Kidney (tissue), 14 donors: ENCODE results near the gene RNF169. TPM values are rescaled to one million over a fixed set of nuclear protein-coding genes. Genes with fewer than 3 reads are reported as not detected.
A peak's percentile ranks its signal among the peaks of the same experiment; 100 is the strongest.
"Not testable (repeated sequence)": the region's sequence is repeated elsewhere in the genome, so short reads cannot be mapped to it uniquely, and the experiment has no call there.

ENCODE experiments used
- DNase-seq, 5 donors: peaks; one replicate each; pipeline ENCODE4 v3.0.0-alpha.2; 2013 to 2020
- FAIRE-seq: peaks from 2 replicates; lab custom pipeline; 2012; peaks lifted over from hg19 to GRCh38; lab: Jason Lieb, UNC
- H3K27ac ChIP-seq, 2 donors: one replicate each; pipeline ENCODE4 v1.7.0; 2013; ENCODE audit warnings: low read depth in 2 of 2, low read length in 2 of 2, inconsistent platforms in 1 of 2
- H3K27me3 ChIP-seq: one replicate; pipeline ENCODE4 v1.7.1; 2013; ENCODE audit warnings: low read length, inconsistent platforms; ENCODE audit not compliant: control insufficient read depth, insufficient read depth
- H3K36me3 ChIP-seq, 3 donors: one replicate each; pipeline versions ENCODE4 v1.7.0 to v1.7.1; 2013; ENCODE audit warnings: low read length in 3 of 3, control low read depth in 1 of 3, inconsistent platforms in 1 of 3; ENCODE audit not compliant: insufficient read depth in 3 of 3, control insufficient read depth in 2 of 3
- H3K4me1 ChIP-seq, 3 donors: one replicate each; pipeline versions ENCODE4 v1.7.0 to v1.7.1; 2013; ENCODE audit warnings: low read length in 3 of 3, inconsistent platforms in 1 of 3, low read depth in 1 of 3; ENCODE audit not compliant: control insufficient read depth in 2 of 3, insufficient read depth in 2 of 3
- H3K4me3 ChIP-seq, 3 donors: one replicate each; pipeline versions ENCODE4 v1.7.0 to v1.8.1; 2013; ENCODE audit warnings: low read length in 3 of 3, control low read depth in 1 of 3, inconsistent platforms in 1 of 3
- H3K9ac ChIP-seq, 3 donors: one replicate each; pipeline versions ENCODE4 v1.7.0 to v1.7.1; 2013; ENCODE audit warnings: low read length in 3 of 3, control low read depth in 1 of 3, inconsistent platforms in 1 of 3
- H3K9me3 ChIP-seq, 3 donors: one replicate each; pipeline versions ENCODE4 v1.7.0 to v1.7.1; 2013; ENCODE audit warnings: low read length in 3 of 3, control low read depth in 1 of 3, inconsistent platforms in 1 of 3; ENCODE audit not compliant: control insufficient read depth in 2 of 3, insufficient read depth in 1 of 3
- CTCF ChIP-seq: IDR thresholded peaks from 3 replicates; pipeline ENCODE4 v1.5.1; 2012; ENCODE audit warnings: mild to moderate bottlenecking, moderate library complexity, borderline replicate concordance; ENCODE audit not compliant: insufficient read depth; ENCODE audit errors: extremely low read depth
- intact Hi-C: fragments of 100-400 bp; cut with DNase I; formaldehyde crosslinking; loops from one replicate; pipeline ENCODE4 v1.11.1; 2022
- polyA plus RNA-seq: library from polyadenylated mRNA; stranded (reverse); fragments of 350-450 nt; fragmentation: Illumina TruSeq; extraction: RNeasy Lipid Tissue Mini Kit (QIAGEN cat#74804); gene quantifications from one replicate; pipeline ENCODE4 v1.2.3, GENCODE V29; 2014; ENCODE audit warnings: low read depth, low replicate concordance; ENCODE audit not compliant: insufficient read depth
- total RNA-seq: library from RNA; stranded (reverse); fragmentation: NEBNext Ultra II Directional; extraction: Animal tissue kit (Norgen Biotek cat#: 25700); gene quantifications from one replicate; pipeline ENCODE4 v1.2.1, GENCODE V29; 2021
- donor health status: control.
- donor health status: control.
- donor health status: control.
- donor health status: control.
- donor health status: control.
- donor health status: DM: yes; HTN: yes; CAD: no.
- donor health status: Normal renal cell carcinoma (clear cell type).

Gene RNF169
- total and polyA plus RNA-seq, 2 donors from 2014 or later = 3.1 to 19.6 TPM

- intact Hi-C loops = no loop called here
- Histone ChIP-seq H3K9ac (no peak overlapping the region), H3K36me3 (peaks cover 3 to 23% (median 6%) of the 10 kb centered on the region in 3 donors), H3K4me3 (no peak overlapping the region), H3K27ac (peak overlapping the region in 1 of 2 donors; percentile 57), H3K4me1 (peaks cover 0 to 4% (median 0%) of the 10 kb centered on the region in 3 donors), H3K27me3 (no peaks in the 10 kb centered on the region), H3K9me3 (peaks cover 0 to 18% (median 3%) of the 10 kb centered on the region in 3 donors)
- DNase-seq = peak in 3 of 5 donors; percentile 64 to 96 (median 93)
- no peak for TF ChIP-seq CTCF
- no peak for FAIRE-seq
Observed at GRCh38 chr11:74822170-74822569, 73.5 kb downstream of the RNF169 start.

- H3K9me3 ChIP-seq = peaks cover 0 to 19% (median 3%) of the 10 kb centered on the region in 3 donors
- DNase-seq = no peak
- peaks cover 0 to 4% (median 0%) of the 10 kb centered on the region in 3 donors for H3K4me1 ChIP-seq
- H3K36me3 ChIP-seq = peaks cover 3 to 23% (median 4%) of the 10 kb centered on the region in 3 donors
- H3K4me3 ChIP-seq = no peak overlapping the region
- no peak overlapping the region for H3K9ac ChIP-seq
- no peak overlapping the region for H3K27ac ChIP-seq
- TF ChIP-seq CTCF = no peak
- FAIRE-seq = no peak
- intact Hi-C loops = no loop called here
- H3K27me3 ChIP-seq = no peaks in the 10 kb centered on the region
Observed at GRCh38 chr11:74824285-74824982, 75.8 kb downstream of the RNF169 start.

- H3K4me3 ChIP-seq, H3K9ac ChIP-seq, H3K27me3 ChIP-seq, FAIRE-seq, DNase-seq, H3K4me1 ChIP-seq, H3K27ac ChIP-seq, intact Hi-C loops: not testable (repeated sequence)
- peaks cover 0 to 19% (median 3%) of the 10 kb centered on the region in 3 donors for H3K9me3 ChIP-seq
- H3K36me3 ChIP-seq = peaks cover 3 to 19% (median 4%) of the 10 kb centered on the region in 3 donors
Observed at GRCh38 chr11:74825596-74825995, 76.9 kb downstream of the RNF169 start.

- intact Hi-C loops = no loop called here
- peaks cover 0 to 19% (median 3%) of the 10 kb centered on the region in 3 donors for H3K9me3 ChIP-seq
- H3K36me3 ChIP-seq = peaks cover 3 to 19% (median 4%) of the 10 kb centered on the region in 3 donors
- no peak overlapping the region for H3K27ac ChIP-seq
- no peaks in the 10 kb centered on the region for H3K27me3 ChIP-seq
- peak in 1 of 5 donors; percentile 9 for DNase-seq
- no peak overlapping the region for H3K9ac ChIP-seq
- no peak for FAIRE-seq
- H3K4me1 ChIP-seq = no peaks in the 10 kb centered on the region
- H3K4me3 ChIP-seq = no peak overlapping the region
- TF ChIP-seq CTCF = no peak
Observed at GRCh38 chr11:74826901-74827300, 78.3 kb downstream of the RNF169 start.
